HG02610 (cell line): Measurements from ENCODE around the gene SLC4A3.

ENCODE experiments used
- ATAC-seq: cut with Tn5 transposase; IDR thresholded peaks from one replicate; pipeline ENCODE4 v1.9.1; 2021; ENCODE audit warnings: mild to moderate bottlenecking, moderate library complexity; ENCODE audit not compliant: unreplicated experiment

The SLC4A3 gene

GRCh38 chr2:219611866-219612576, 15.4 kb upstream of the SLC4A3 start:
- no peak for ATAC-seq

- no peak for ATAC-seq
Observed at GRCh38 chr2:219612577-219613286, 14.7 kb upstream of the SLC4A3 start.

GRCh38 chr2:219613461-219614070, 13.9 kb upstream of the SLC4A3 start:
- no peak for ATAC-seq

GRCh38 chr2:219614076-219614860, 13.2 kb upstream of the SLC4A3 start:
- no peak for ATAC-seq

- no peak for ATAC-seq
Observed at GRCh38 chr2:219615036-219615435, 12.4 kb upstream of the SLC4A3 start.

GRCh38 chr2:219615894-219616293, 11.5 kb upstream of the SLC4A3 start:
- ATAC-seq = no peak

- no peak for ATAC-seq
Observed at GRCh38 chr2:219616550-219616949, 10.9 kb upstream of the SLC4A3 start.

- no peak for ATAC-seq
Observed at GRCh38 chr2:219618733-219619122, 8.7 kb upstream of the SLC4A3 start.

- no peak for ATAC-seq
Observed at GRCh38 chr2:219619235-219619634, 8.2 kb upstream of the SLC4A3 start.

GRCh38 chr2:219620546-219620945, 6.9 kb upstream of the SLC4A3 start:
- no peak for ATAC-seq

- no peak for ATAC-seq
Observed at GRCh38 chr2:219621935-219622334, 5.5 kb upstream of the SLC4A3 start.

- no peak for ATAC-seq
Observed at GRCh38 chr2:219622472-219622871, 5.0 kb upstream of the SLC4A3 start.

- no peak for ATAC-seq
Observed at GRCh38 chr2:219624565-219624964, 2.9 kb upstream of the SLC4A3 start.

GRCh38 chr2:219625179-219625578, 2.3 kb upstream of the SLC4A3 start:
- no peak for ATAC-seq

GRCh38 chr2:219626540-219626939, 890 bp upstream of the SLC4A3 start:
- ATAC-seq = no peak

- no peak for ATAC-seq
Observed at GRCh38 chr2:219628235-219628985, 980 bp downstream of the SLC4A3 start.

GRCh38 chr2:219628986-219629901, 1.8 kb downstream of the SLC4A3 start:
- ATAC-seq = no peak

- no peak for ATAC-seq
Observed at GRCh38 chr2:219629976-219630695, 2.7 kb downstream of the SLC4A3 start.
